Measurements from ENCODE around the gene FOXP1.

Gene FOXP1

GRCh38 chr3:71210257-71211007, 373.1 kb downstream of the FOXP1 start:
- no peak for DNase-seq (ENCODE audit: low read depth in 2 of 2)

- no peak for DNase-seq (ENCODE audit: low read depth in 2 of 2)
Observed at GRCh38 chr3:71208211-71209095, 375.1 kb downstream of the FOXP1 start.

- no peak for DNase-seq (ENCODE audit: low read depth in 2 of 2)
Observed at GRCh38 chr3:71207632-71208031, 375.9 kb downstream of the FOXP1 start.

GRCh38 chr3:71206305-71207165, 377.0 kb downstream of the FOXP1 start:
- DNase-seq (ENCODE audit: low read depth in 2 of 2) = no peak

- DNase-seq (ENCODE audit: low read depth in 2 of 2) = no peak
Observed at GRCh38 chr3:71203727-71204488, 379.6 kb downstream of the FOXP1 start.

GRCh38 chr3:71202848-71203533, 380.5 kb downstream of the FOXP1 start:
- DNase-seq (ENCODE audit: low read depth in 2 of 2) = no peak

- no peak for DNase-seq (ENCODE audit: low read depth in 2 of 2)
Observed at GRCh38 chr3:71201939-71202338, 381.6 kb downstream of the FOXP1 start.

- DNase-seq (ENCODE audit: low read depth in 2 of 2) = no peak
Observed at GRCh38 chr3:71197841-71198565, 385.5 kb downstream of the FOXP1 start.

GRCh38 chr3:71195492-71195891, 388.0 kb downstream of the FOXP1 start:
- DNase-seq (ENCODE audit: low read depth in 2 of 2) = no peak

- no peak for DNase-seq (ENCODE audit: low read depth in 2 of 2)
Observed at GRCh38 chr3:71194785-71195184, 388.7 kb downstream of the FOXP1 start.

GRCh38 chr3:71191031-71191482, 392.5 kb downstream of the FOXP1 start:
- no peak for DNase-seq (ENCODE audit: low read depth in 2 of 2)

GRCh38 chr3:71189480-71189879, 394.0 kb downstream of the FOXP1 start:
- DNase-seq (ENCODE audit: low read depth in 2 of 2) = no peak

- DNase-seq (ENCODE audit: low read depth in 2 of 2) = no peak
Observed at GRCh38 chr3:71187715-71188114, 395.8 kb downstream of the FOXP1 start.

- no peak for DNase-seq (ENCODE audit: low read depth in 2 of 2)
Observed at GRCh38 chr3:71186801-71187200, 396.7 kb downstream of the FOXP1 start.

GRCh38 chr3:71185733-71186455, 397.6 kb downstream of the FOXP1 start:
- DNase-seq (ENCODE audit: low read depth in 2 of 2) = peak in 1 of 2 donors; percentile 12

- no peak for DNase-seq (ENCODE audit: low read depth in 2 of 2)
Observed at GRCh38 chr3:71184252-71184651, 399.3 kb downstream of the FOXP1 start.

- DNase-seq (ENCODE audit: low read depth in 2 of 2) = no peak
Observed at GRCh38 chr3:71183549-71183948, 400.0 kb downstream of the FOXP1 start.

- DNase-seq (ENCODE audit: low read depth in 2 of 2) = no peak
Observed at GRCh38 chr3:71180524-71180923, 403.0 kb downstream of the FOXP1 start.

GRCh38 chr3:71177375-71177774, 406.2 kb downstream of the FOXP1 start:
- no peak for DNase-seq (ENCODE audit: low read depth in 2 of 2)

Measured in stimulated activated CD8-positive, alpha-beta memory T cell treated with anti-CD3 and anti-CD28 coated beads, Interleukin-7, amount 100 ng/mL, for 4 hours (primary cell).